Forelimb muscle (tissue), 1 donor: ENCODE measurements around the gene PCSK6. TPM values are rescaled to one million over a fixed set of nuclear protein-coding genes. Genes with fewer than 3 reads are reported as not detected.

Experiments used
- polyA plus RNA-seq: library from polyadenylated mRNA; unstranded; fragments of 120-200 nt; gene quantifications from one replicate; pipeline ENCODE4 v1.2.1, GENCODE V29; 2013; ENCODE audit not compliant: insufficient read length

The PCSK6 gene
- polyA plus RNA-seq, 1 donor: 10.2 TPM

Other genes with a start within 250 kb of the PCSK6 start
- gene CHSY1, start 237.7 kb downstream of the PCSK6 start, polyA plus RNA-seq: 27.9 TPM
- 35.9 TPM for gene SELENOS, start 212.2 kb downstream of the PCSK6 start, polyA plus RNA-seq
- gene SNRPA1, start 194.5 kb downstream of the PCSK6 start, polyA plus RNA-seq: 33.8 TPM
- gene TM2D3, start 162.7 kb upstream of the PCSK6 start, polyA plus RNA-seq: 32.8 TPM
- 20.8 TPM for gene TARS3, start 234.8 kb upstream of the PCSK6 start, polyA plus RNA-seq